B cell (primary cell): ENCODE measurements around the gene BPIFB2. TPM values are rescaled to one million over a fixed set of nuclear protein-coding genes. Genes with fewer than 3 reads are reported as not detected.

Experiments used
- ATAC-seq: fragments of 200-7000 bp; cut with Tn5 transposase; one replicate; pipeline ENCODE4 v1.10.0; 2021; ENCODE audit warnings: low read depth, mild to moderate bottlenecking, moderate number of reproducible peaks, moderate library complexity
- CTCF ChIA-PET: fragments of 350-600 bp; sonication (Branson Sonifier 250); formaldehyde crosslinking; loops from one replicate; lab custom pipeline; 2021; ENCODE audit warnings: antibody characterized with exemption, inconsistent platforms; lab: Charles Lee
- POLR2A ChIA-PET: fragments of 350-600 bp; sonication (Branson Sonifier 250); formaldehyde crosslinking; loops from one replicate; lab custom pipeline; 2021; ENCODE audit warnings: antibody characterized with exemption; lab: Charles Lee
- DNase-seq: peaks from one replicate; pipeline ENCODE4 v3.0.0; 2013
- H2AFZ ChIP-seq: 2 replicates; pipeline ENCODE4 v1.6.1; 2012; ENCODE audit warnings: mild to moderate bottlenecking, low read depth, low read length; ENCODE audit not compliant: insufficient read depth, poor library complexity, severe bottlenecking
- H3K27ac ChIP-seq, 2 donors: 1 replicate in 1 of 2; 2 replicates in 1 of 2; pipeline ENCODE4 v1.5.1; 2012 to 2013; ENCODE audit warnings: low read length in 2 of 2, mild to moderate bottlenecking in 2 of 2, moderate library complexity in 1 of 2
- H3K27me3 ChIP-seq, 4 experiments: fragments of 200-600 bp in 1 of 4; sonication (generic) in 1 of 4; replicated peaks in 1 of 4; 1 replicate in 2 of 4; 2 replicates in 2 of 4; pipeline versions ENCODE4 v1.6.1 to v1.7.0; 2013 to 2016; ENCODE audit warnings: low read length in 3 of 4, mild to moderate bottlenecking in 2 of 4, mixed read lengths in 1 of 4, moderate library complexity in 1 of 4; ENCODE audit not compliant: insufficient read depth in 4 of 4, control insufficient read depth in 3 of 4; ENCODE audit errors: control extremely low read depth in 1 of 4
- H3K36me3 ChIP-seq, 2 experiments: replicated peaks in 1 of 2; 1 replicate in 1 of 2; 2 replicates in 1 of 2; pipeline versions ENCODE4 v1.6.1 to v1.7.1; 2013; ENCODE audit warnings: low read length in 1 of 2; ENCODE audit not compliant: insufficient read depth in 2 of 2, control insufficient read depth in 1 of 2; ENCODE audit errors: control extremely low read depth in 1 of 2, extremely low read depth in 1 of 2
- H3K4me1 ChIP-seq, 2 donors: fragments of 200-600 bp in 1 of 2; sonication (generic) in 1 of 2; 1 replicate in 1 of 2; 2 replicates in 1 of 2; pipeline versions ENCODE4 v1.5.1 to v1.6.1; 2013 to 2017; ENCODE audit warnings: low read length in 2 of 2; ENCODE audit not compliant: control insufficient read depth in 2 of 2, insufficient read depth in 2 of 2
- H3K4me2 ChIP-seq: replicated peaks from 2 replicates; pipeline ENCODE3; 2012; ENCODE audit warnings: mild to moderate bottlenecking, low read depth, low read length; ENCODE audit not compliant: poor library complexity, severe bottlenecking
- H3K4me3 ChIP-seq, 5 experiments: fragments of 200-600 bp in 1 of 5; sonication (generic) in 1 of 5; 1 replicate in 3 of 5; 2 replicates in 2 of 5; pipeline versions ENCODE4 v1.5.1 to v1.7.0; 2011 to 2016; ENCODE audit warnings: low read length in 4 of 5, mild to moderate bottlenecking in 4 of 5, low read depth in 2 of 5, control low read depth in 1 of 5, moderate library complexity in 1 of 5; ENCODE audit not compliant: insufficient read depth in 1 of 5; ENCODE audit errors: control extremely low read depth in 1 of 5, extremely low read depth in 1 of 5
- H3K79me2 ChIP-seq: fragments of 200-600 bp; sonication (generic); one replicate; pipeline ENCODE4 v1.6.0; 2016; ENCODE audit warnings: low read length; ENCODE audit not compliant: control insufficient read depth, insufficient read depth
- H3K9ac ChIP-seq: fragments of 200-600 bp; sonication (generic); 2 replicates; pipeline ENCODE4 v1.6.1; 2017; ENCODE audit warnings: mild to moderate bottlenecking, low read length, moderate library complexity
- H3K9me3 ChIP-seq, 3 donors: one replicate each; pipeline versions ENCODE4 v1.6.1 to v1.7.1; 2013; ENCODE audit warnings: low read length in 2 of 3; ENCODE audit not compliant: control insufficient read depth in 2 of 3, insufficient read depth in 1 of 3; ENCODE audit errors: control extremely low read depth in 1 of 3
- H4K20me1 ChIP-seq: 2 replicates; pipeline ENCODE4 v1.6.0; 2012; ENCODE audit warnings: mild to moderate bottlenecking, low read length; ENCODE audit not compliant: insufficient read depth, control insufficient read depth, poor library complexity, severe bottlenecking
- H3K27ac Mint-ChIP-seq: one replicate; pipeline ENCODE4 v1.8.0; 2021; ENCODE audit warnings: mixed read lengths
- H3K27me3 Mint-ChIP-seq: one replicate; pipeline ENCODE4 v1.8.0; 2021; ENCODE audit warnings: mixed read lengths
- H3K4me1 Mint-ChIP-seq: one replicate; pipeline ENCODE4 v1.8.0; 2021; ENCODE audit warnings: mixed read lengths
- H3K4me3 Mint-ChIP-seq: one replicate; pipeline ENCODE4 v1.8.0; 2021; ENCODE audit warnings: mixed read lengths
- H3K9me3 Mint-ChIP-seq: one replicate; pipeline ENCODE4 v1.8.0; 2022; ENCODE audit warnings: mixed read lengths; ENCODE audit not compliant: insufficient read depth
- CTCF ChIP-seq: fragments of 200-600 bp; IDR thresholded peaks from one replicate; pipeline ENCODE4 v1.8.0; 2022; ENCODE audit warnings: antibody characterized with exemption, mild to moderate bottlenecking
- EZH2 ChIP-seq: IDR thresholded peaks from 2 replicates; pipeline ENCODE4 v1.6.1; 2012; ENCODE audit warnings: borderline replicate concordance, low read depth, mild to moderate bottlenecking, moderate library complexity, low read length; ENCODE audit not compliant: insufficient read depth, poor library complexity, severe bottlenecking
- WGBS: methylation state at CpG from one replicate; pipeline ENCODE4 v1.1.5; 2013; ENCODE audit warnings: missing lambda C conversion rate; ENCODE audit not compliant: insufficient coverage; 5-methylcytosine and 5-hydroxymethylcytosine counted together
- intact Hi-C: fragments of 100-400 bp; cut with micrococcal nuclease; formaldehyde crosslinking; loops from one replicate; pipeline ENCODE4 v1.10.0; 2022
- polyA minus RNA-seq: library from RNA; depleted of rRNA, polyadenylated mRNA; stranded (reverse); fragments of >200 nt; gene quantifications from 2 replicates; pipeline ENCODE4 v1.2.3, GENCODE V29; 2012
- polyA plus RNA-seq: library from polyadenylated mRNA; depleted of rRNA; stranded (reverse); fragments of >200 nt; gene quantifications from 2 replicates; pipeline ENCODE4 v1.2.3, GENCODE V29; 2012
- total RNA-seq, 2 donors: library from RNA; stranded (reverse); fragments of 120-200 nt in 1 of 2; gene quantifications; 1 replicate in 1 of 2; 2 replicates in 1 of 2; pipeline versions ENCODE4 v1.2.3 to v1.2.4, GENCODE V29; 2013 to 2022

BPIFB2 gene
- not detected in 2 replicates for total RNA-seq
- total RNA-seq (2013) = not detected
- polyA plus RNA-seq = not detected in 2 replicates
- polyA minus RNA-seq = not detected in 2 replicates

- Histone ChIP-seq H2AFZ (no peak within 1 kb of the TSS), H3K4me3 (no peak within 1 kb of the TSS), H3K4me1 (no peaks in the 10 kb centered on the region), H3K27ac (no peak within 1 kb of the TSS), H3K9me3 (peaks cover 0 to 13% (median 7%) of the 10 kb centered on the region in 3 donors), H3K27me3 (no peaks in the 10 kb centered on the region), H3K9ac (no peak within 1 kb of the TSS), H3K79me2 (no peaks in the 10 kb centered on the region), H3K36me3 (no peaks in the 10 kb centered on the region), H3K4me2 (no peak within 1 kb of the TSS), H4K20me1 (no peaks in the 10 kb centered on the region)
- no peak for DNase-seq
- CTCF ChIA-PET = interaction anchor here (2.2 kb wide), 1 partner anchor 106 kb away, joined by 6 read pairs; no protein-coding TSS in a partner anchor
- 88% methylated on average over 11 of the region's 11 CpGs for WGBS
- Mint-ChIP-seq H3K4me1 (peaks cover 2% of the 10 kb centered on the region), H3K9me3 (peaks cover 4% of the 10 kb centered on the region), H3K4me3 (no peak within 1 kb of the TSS), H3K27ac (no peak within 1 kb of the TSS), H3K27me3 (no peaks in the 10 kb centered on the region)
- TF ChIP-seq CTCF = no peak
- no peak for TF ChIP-seq EZH2
- intact Hi-C loops = no loop called here
- POLR2A ChIA-PET = no interaction called here
- no peak for ATAC-seq
Observed at GRCh38 chr20:33007376-33008335, at the start of gene BPIFB2. BPIFB2 (plus strand) TSS chr20:33007704; CDS start chr20:33008575, 871 bp downstream.

- H3K4me1 Mint-ChIP-seq = no peaks in the 10 kb centered on the region
Observed at GRCh38 chr20:32958574-32958973, 48.9 kb upstream of the BPIFB2 start.

More at GRCh38 chr20:32958574-32958973, 48.9 kb upstream of the BPIFB2 start:
- Mint-ChIP-seq H3K27ac (no peak overlapping the region), H3K9me3 (peaks cover 8% of the 10 kb centered on the region), H3K4me3 (no peak overlapping the region), H3K27me3 (peaks cover 5% of the 10 kb centered on the region)
- Histone ChIP-seq H3K27ac (no peak overlapping the region), H3K9me3 (peaks cover 0 to 33% (median 25%) of the 10 kb centered on the region in 3 donors), H3K4me3 (no peak overlapping the region), H3K9ac (no peak overlapping the region), H3K4me1 (no peaks in the 10 kb centered on the region), H3K27me3 (no peaks in the 10 kb centered on the region), H2AFZ (no peak overlapping the region), H3K36me3 (no peaks in the 10 kb centered on the region), H4K20me1 (no peaks in the 10 kb centered on the region), H3K4me2 (no peak overlapping the region), H3K79me2 (no peaks in the 10 kb centered on the region)
- intact Hi-C loops = no loop called here
- TF ChIP-seq EZH2 (no peak), CTCF (no peak)
- ATAC-seq (no peak), DNase-seq (no peak)
- ChIA-PET CTCF (no interaction called here), POLR2A (no interaction called here)
